Fibroblast of villous mesenchyme (primary cell): ENCODE data around the gene CALY. TPM values are rescaled to one million over a fixed set of nuclear protein-coding genes. Genes with fewer than 3 reads are reported as not detected.

Experiments
- DNase-seq: peaks from one replicate; pipeline ENCODE4 v3.0.0-alpha.2; 2010; ENCODE audit warnings: low read depth
- H3K4me3 ChIP-seq: 2 replicates; pipeline ENCODE4 v1.5.1; 2011; ENCODE audit warnings: low read depth, mild to moderate bottlenecking, low read length
- CTCF ChIP-seq: IDR thresholded peaks from 2 replicates; pipeline ENCODE4 v1.5.1; 2012; ENCODE audit warnings: low read depth, mild to moderate bottlenecking, low read length; ENCODE audit not compliant: insufficient read depth
- total RNA-seq: library from RNA; depleted of rRNA; stranded (reverse); fragments of >200 nt; gene quantifications from 2 replicates; pipeline ENCODE4 v1.2.3, GENCODE V29; 2012

CALY gene
- total RNA-seq, 1 donor = not detected

DNA sequence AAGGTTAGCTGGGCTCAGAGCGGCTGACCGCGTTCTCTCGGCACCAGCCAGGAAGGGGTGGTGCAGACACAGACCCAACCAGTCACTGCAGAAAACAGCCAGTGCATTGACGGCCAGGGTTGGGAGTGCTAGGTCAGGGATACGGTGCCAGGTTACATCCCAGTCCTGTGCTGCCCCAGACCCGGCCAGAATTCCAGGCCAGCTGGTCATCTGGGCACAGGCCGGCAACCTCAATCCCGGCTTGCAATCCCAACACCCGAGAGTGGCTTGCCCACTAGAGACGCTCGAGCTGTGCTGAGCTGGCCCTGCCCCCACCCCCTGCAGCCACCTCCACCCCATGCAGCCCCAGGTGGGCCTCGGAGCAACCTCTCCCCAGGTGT, 14.2 kb upstream of the CALY start:
- no peak for DNase-seq
- no peak overlapping the region for H3K4me3 ChIP-seq
- TF ChIP-seq CTCF = no peak

GRCh38 chr10:133350283-133350949, 13.7 kb upstream of the CALY start:
- H3K4me3 ChIP-seq = no peak overlapping the region
- no peak for DNase-seq
- no peak for TF ChIP-seq CTCF

DNA sequence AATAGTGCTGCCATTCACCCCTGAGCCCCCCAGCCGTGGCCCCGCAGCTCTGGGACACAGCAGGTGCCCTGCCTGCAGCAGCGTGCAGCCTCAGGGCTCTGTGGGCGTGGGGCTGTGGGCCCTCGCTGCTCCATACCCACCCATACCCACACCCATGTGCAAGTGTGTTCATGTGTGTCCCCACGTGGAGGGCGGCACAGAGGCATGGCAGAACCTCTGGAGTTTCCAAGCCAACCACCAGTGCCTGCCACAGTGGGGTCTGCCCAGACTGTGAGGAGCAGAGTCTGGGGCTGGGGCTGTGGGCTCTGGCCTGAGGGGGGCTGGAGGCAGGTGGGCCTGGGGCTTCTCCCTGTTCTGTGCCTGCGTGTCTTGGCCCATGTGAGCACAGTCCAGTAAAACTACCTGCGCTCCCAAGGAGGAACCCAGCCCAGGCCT, 12.9 kb upstream of the CALY start:
- DNase-seq = no peak
- no peak for TF ChIP-seq CTCF
- H3K4me3 ChIP-seq = no peak overlapping the region

- H3K4me3 ChIP-seq = no peak overlapping the region
- no peak for DNase-seq
- no peak for TF ChIP-seq CTCF
These were observed 12.5 kb upstream of the CALY start for GRCh38 chr10:133349160-133349568.

- DNase-seq = no peak
- no peak overlapping the region for H3K4me3 ChIP-seq
- no peak for TF ChIP-seq CTCF
These were observed 11.2 kb upstream of the CALY start for GRCh38 chr10:133347710-133348517.

GRCh38 chr10:133346413-133346812, 9.7 kb upstream of the CALY start:
- no peak for DNase-seq
- no peak for TF ChIP-seq CTCF
- H3K4me3 ChIP-seq = no peak overlapping the region
